ENCODE measurements around the gene ZBTB3.

- no peak for TF ChIP-seq CTCF (IDR thresholded peaks at IDR 0.05)
- TF ChIP-seq, protein P1, sequence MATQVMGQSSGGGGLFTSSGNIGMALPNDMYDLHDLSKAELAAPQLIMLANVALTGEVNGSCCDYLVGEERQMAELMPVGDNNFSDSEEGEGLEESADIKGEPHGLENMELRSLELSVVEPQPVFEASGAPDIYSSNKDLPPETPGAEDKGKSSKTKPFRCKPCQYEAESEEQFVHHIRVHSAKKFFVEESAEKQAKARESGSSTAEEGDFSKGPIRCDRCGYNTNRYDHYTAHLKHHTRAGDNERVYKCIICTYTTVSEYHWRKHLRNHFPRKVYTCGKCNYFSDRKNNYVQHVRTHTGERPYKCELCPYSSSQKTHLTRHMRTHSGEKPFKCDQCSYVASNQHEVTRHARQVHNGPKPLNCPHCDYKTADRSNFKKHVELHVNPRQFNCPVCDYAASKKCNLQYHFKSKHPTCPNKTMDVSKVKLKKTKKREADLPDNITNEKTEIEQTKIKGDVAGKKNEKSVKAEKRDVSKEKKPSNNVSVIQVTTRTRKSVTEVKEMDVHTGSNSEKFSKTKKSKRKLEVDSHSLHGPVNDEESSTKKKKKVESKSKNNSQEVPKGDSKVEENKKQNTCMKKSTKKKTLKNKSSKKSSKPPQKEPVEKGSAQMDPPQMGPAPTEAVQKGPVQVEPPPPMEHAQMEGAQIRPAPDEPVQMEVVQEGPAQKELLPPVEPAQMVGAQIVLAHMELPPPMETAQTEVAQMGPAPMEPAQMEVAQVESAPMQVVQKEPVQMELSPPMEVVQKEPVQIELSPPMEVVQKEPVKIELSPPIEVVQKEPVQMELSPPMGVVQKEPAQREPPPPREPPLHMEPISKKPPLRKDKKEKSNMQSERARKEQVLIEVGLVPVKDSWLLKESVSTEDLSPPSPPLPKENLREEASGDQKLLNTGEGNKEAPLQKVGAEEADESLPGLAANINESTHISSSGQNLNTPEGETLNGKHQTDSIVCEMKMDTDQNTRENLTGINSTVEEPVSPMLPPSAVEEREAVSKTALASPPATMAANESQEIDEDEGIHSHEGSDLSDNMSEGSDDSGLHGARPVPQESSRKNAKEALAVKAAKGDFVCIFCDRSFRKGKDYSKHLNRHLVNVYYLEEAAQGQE (IDR thresholded peaks at IDR 0.05; ENCODE audit: insufficient read depth in 1 of 2, low read depth in 2 of 2, low read length in 1 of 2): no peak
These were observed 4.2 kb upstream of the ZBTB3 start for GRCh38 chr11:62757846-62758788.
